GM19328 (cell line): ENCODE measurements around the gene NDUFA7.
"Not testable (repeated sequence)": the region's sequence is repeated elsewhere in the genome, so short reads cannot be mapped to it uniquely, and the experiment has no call there.

Experiments used
- ATAC-seq: cut with Tn5 transposase; IDR thresholded peaks from one replicate; pipeline ENCODE4 v1.9.1; 2021; ENCODE audit warnings: mild to moderate bottlenecking, moderate library complexity; ENCODE audit not compliant: unreplicated experiment

The NDUFA7 gene

DNA sequence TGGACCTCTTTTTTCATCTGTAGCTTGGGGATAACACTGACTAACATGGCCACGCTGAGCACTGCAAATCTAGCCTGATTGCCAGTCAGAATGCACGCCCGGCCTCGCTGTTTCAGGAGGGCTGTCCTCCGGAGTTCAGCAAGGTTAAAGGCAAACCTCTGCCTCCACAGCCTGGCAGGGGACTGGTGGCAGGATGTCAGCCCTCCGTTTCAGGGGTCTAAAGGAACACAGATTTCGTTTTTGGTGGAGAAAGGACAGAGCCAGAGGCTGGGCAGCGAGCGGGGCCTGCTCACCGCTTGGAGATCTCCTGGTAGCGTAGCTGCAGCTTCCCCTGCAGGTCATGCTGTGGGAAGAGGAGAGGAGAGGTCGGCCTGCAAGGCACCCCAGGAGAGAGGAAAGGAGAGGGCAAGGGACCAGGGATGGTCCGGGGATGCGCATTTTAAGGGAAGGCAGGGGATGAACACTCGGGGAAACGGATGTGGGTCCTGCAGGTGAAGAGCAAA is 560 bp downstream of the NDUFA7 start:
- peak; percentile 14 for ATAC-seq

DNA sequence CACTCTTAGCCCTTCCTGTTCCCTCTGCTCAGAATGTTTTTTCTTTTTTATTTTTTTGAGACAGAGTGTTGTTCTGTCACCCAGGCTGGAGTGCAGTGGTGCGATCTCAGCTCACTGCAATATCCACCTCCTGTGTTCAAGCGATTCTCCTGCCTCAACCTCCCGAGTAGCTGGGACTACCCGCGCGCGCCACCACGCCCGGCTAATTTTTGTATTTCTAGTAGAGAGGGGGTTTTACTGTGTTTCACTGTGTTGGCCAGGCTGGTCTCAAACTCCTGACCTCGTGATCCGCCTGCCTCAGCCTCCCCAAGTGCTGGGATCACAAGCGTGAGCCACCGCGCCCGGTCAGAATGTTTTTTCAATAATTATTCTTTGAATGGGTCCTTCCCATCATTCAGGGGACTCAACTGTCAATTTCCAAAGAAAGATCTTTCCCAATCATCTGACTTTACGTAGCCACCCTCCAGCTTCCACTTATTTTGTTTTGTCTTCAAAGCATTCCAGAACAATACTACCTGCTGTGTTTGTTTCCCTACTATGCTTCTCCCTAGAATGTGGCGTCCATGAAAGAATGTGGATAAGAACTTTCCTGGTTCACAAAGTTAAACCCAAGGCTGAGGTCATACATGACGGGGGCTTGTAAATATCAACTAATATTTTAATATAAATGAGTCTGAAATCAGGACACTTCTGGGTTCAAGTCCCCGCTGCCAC is 1.2 kb downstream of the NDUFA7 start:
- ATAC-seq: no peak

DNA sequence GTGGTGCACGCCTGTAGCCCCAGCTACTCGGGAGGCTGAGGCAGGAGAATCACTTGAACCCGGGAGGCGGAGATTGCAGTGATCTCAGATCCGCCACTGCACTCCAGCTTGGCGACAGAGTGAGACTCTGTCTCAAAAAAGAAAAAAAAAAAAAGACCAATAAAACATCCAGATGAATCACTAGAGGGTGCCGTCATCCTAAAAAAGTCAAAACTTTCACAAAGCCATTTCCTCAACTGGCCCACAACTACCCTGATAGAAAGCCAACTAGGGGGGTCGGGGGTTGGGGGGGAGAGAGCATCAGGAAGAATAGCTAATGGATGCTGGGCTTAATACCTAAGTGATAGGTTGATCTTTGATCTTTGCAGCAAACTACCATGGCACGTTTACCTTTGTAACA is 2.3 kb downstream of the NDUFA7 start:
- ATAC-seq: not testable (repeated sequence)

GRCh38 chr19:8316351-8317125 is 4.6 kb downstream of the NDUFA7 start:
- no peak for ATAC-seq

GRCh38 chr19:8314981-8315640 is 6.1 kb downstream of the NDUFA7 start:
- not testable (repeated sequence) for ATAC-seq

- no peak for ATAC-seq
Observed at GRCh38 chr19:8311461-8312260, 9.5 kb downstream of the NDUFA7 start.

GRCh38 chr19:8310342-8311055 is 10.7 kb downstream of the NDUFA7 start:
- no peak for ATAC-seq

DNA sequence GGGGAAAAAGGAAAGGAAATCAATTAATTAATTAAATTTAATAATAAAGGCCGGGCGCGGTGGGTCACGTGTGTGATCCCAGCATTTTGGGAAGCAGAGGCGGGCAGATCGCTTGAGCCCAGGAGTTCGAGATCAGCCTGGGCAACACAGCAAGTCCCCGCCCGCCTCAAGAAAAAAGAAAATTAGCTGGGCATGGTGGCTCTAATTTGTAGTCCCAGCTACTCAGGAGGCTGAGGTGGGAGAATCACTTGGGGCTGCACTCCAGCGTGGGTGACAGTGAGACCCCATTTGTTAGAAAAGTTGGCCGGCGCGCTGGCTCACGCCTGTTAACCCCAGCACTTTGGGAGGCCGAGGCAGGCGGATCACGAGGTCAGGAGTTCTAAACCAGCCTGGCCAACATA is 12.3 kb downstream of the NDUFA7 start:
- no peak for ATAC-seq

GRCh38 chr19:8307965-8308866 is 13.0 kb downstream of the NDUFA7 start, which contains the start of gene CD320:
CD320 (minus strand) TSS chr19:8308358; CDS start chr19:8308290, 68 bp downstream.
- ATAC-seq: peak; percentile 86

DNA sequence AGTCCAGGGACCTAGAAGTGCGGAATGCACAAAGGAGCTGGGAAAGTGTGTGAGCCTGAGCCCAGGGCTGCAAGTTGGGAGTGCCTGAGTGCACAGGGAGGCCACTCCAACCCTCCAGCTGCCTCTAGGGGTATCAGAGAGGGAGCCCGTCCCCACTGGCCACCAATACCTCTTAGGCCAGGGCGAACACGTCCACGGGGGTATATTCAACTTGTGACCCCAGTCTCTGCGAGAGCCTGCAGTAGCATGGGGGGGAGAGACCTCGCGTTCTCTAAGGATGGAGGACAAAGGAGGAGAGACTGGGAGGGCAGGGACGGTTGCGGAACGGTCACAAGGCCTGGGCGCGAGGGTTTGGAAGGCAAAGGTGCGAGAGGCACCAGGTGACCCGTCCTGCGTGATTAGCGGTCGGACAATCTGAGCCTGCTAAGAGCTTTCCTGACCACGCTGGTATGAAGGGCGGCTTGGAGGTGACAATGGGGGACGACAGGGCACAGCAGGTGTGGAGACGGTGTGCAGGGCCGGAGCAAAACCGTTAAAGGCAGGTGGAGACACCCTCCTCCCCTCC is 13.7 kb downstream of the NDUFA7 start:
- ATAC-seq: no peak

DNA sequence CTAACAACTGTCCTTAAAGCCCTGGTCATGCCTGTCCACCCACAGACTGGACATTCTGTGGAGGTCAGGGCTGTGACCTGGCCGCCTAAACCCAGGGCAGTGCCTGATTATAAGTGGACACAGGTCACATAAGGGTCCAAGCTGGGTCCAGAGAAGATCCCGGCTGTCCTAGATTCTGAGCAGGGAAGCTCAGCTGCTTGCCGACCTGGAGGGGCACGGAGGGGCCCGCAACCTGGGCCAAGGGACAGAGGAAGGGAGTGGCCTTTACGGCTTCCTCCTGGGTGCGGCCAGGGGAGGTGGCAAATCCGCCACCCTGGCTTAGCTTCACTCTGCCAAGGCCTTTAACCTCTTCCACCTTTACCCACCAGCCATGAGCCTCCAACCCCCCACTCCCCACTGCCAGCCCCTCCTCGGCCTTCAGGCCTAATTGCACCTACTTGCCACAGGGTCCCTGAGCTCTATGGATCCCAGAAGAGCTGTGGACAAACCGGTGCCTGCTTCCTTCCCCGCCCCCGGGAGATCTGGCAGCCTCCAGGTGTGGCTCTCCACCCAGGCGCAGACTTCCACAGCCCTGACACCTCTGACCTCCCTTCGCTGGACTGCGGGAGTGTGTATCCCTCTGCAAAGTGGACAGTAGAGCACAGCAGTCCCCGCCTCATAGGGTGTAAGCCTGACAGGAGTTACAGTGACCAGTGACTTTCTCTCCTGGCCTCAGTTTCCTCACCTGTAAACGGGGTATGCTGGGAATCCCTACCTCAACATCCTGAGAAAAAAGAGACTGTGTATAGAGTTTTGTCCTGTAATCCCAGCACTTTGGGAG is 14.7 kb downstream of the NDUFA7 start:
- ATAC-seq: no peak

- no peak for ATAC-seq
Observed at GRCh38 chr19:8305798-8306197, 15.4 kb downstream of the NDUFA7 start.

- ATAC-seq: no peak
Observed at GRCh38 chr19:8304841-8305621, 16.1 kb downstream of the NDUFA7 start.

- no peak for ATAC-seq
Observed at GRCh38 chr19:8302734-8303133, 18.4 kb downstream of the NDUFA7 start.

- no peak for ATAC-seq
Observed at GRCh38 chr19:8302357-8302691, 18.9 kb downstream of the NDUFA7 start.

- not testable (repeated sequence) for ATAC-seq
Observed at GRCh38 chr19:8291337-8291736, 29.8 kb downstream of the NDUFA7 start.

DNA sequence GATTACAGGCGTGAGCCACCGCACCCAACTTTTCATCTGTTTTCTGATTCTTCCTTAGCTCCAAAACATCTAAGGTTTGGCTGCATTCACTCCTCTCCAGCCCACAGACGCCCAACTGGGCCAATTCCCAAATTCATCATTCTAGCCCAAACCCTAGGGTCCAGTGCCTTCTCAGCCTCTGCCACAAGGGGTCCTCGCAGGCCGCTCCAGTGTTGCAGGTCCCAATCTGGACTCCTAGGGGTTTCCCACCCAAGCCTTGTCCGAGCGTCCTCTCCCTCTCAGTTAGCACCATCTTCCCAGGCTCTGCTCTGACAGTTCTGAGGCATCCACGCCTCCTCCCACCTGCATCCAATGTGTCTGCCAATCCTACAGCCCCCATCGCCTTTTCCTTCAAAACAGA is 44.7 kb downstream of the NDUFA7 start:
- ATAC-seq: not testable (repeated sequence)
